Vagina (tissue), 2 donors: ENCODE results near the gene HSBP1L1.

Experiments used
- POLR2A ChIP-seq, 2 donors: fragments of 450-650 bp; IDR thresholded peaks; one replicate each; pipeline ENCODE4 v1.6.1; 2017; ENCODE audit warnings: antibody characterized with exemption in 2 of 2, mild to moderate bottlenecking in 2 of 2, moderate library complexity in 2 of 2
- TF ChIP-seq, protein P1 (sequence below), 3 experiments: fragments of 450-650 bp in 2 of 3; fragments of 200-600 bp in 1 of 3; sonication (generic) in 1 of 3; IDR thresholded peaks; one replicate each; pipeline ENCODE4 v1.5.1; 2017 to 2019; ENCODE audit warnings: antibody characterized with exemption in 3 of 3, mild to moderate bottlenecking in 2 of 3, moderate library complexity in 2 of 3

DNA sequence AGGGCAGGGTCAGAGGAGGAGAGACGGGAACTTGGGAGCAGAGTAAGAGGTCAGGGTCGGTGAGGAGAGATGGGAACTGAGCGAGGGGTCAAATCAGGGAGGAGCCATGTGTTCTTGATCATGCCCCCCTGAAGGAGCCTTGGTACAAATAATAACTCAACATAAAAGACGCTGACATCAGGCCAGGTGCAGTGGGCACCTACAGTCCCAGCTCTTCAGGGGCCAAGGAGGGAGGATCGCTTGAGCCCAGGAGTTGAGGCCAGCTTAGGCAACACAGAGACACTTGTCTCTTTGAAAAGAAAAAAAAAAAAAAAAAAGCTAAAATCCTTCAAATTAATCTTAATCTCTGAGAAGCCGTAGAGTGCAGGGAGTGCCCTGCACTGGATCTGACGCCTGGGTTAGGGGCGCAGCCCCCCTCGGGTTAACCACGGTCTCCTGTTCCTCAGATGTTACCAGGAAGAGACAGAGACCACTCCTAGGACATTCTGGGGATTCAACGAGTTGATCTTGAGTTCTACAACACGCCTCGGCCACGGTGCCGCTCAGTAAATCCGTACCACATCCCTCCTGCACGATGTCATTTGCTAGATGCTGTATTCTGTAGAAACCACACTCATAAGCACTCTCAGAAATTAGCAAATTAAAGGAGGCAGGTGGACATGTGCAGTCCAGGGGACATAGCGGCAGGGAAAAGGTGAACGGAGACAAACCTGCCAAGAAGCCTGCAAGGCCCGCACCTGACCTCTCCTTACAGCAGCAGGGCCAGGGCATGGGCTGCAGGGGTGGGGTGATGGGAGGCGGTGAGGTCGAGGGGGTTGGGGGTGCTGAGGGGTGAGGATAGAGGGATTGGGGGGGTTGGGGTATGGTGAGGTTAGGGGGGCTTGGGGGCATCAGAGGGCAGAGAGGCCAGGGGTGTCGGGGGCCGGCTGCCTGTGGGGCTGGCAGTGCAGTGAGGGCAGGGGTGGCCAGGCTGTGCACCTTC, 42.2 kb upstream of the HSBP1L1 start:
- TF ChIP-seq POLR2A (IDR thresholded peaks at IDR 0.05): no peak
- TF ChIP-seq, protein P1, sequence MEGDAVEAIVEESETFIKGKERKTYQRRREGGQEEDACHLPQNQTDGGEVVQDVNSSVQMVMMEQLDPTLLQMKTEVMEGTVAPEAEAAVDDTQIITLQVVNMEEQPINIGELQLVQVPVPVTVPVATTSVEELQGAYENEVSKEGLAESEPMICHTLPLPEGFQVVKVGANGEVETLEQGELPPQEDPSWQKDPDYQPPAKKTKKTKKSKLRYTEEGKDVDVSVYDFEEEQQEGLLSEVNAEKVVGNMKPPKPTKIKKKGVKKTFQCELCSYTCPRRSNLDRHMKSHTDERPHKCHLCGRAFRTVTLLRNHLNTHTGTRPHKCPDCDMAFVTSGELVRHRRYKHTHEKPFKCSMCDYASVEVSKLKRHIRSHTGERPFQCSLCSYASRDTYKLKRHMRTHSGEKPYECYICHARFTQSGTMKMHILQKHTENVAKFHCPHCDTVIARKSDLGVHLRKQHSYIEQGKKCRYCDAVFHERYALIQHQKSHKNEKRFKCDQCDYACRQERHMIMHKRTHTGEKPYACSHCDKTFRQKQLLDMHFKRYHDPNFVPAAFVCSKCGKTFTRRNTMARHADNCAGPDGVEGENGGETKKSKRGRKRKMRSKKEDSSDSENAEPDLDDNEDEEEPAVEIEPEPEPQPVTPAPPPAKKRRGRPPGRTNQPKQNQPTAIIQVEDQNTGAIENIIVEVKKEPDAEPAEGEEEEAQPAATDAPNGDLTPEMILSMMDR (IDR thresholded peaks at IDR 0.05): no peak
